Activated T-helper 17 cell treated with anti-CD3 and anti-CD28 coated beads, Interleukin-2, amount 50 U/mL, for 72 hours (primary cell): ENCODE measurements around the gene NSMF. TPM values are rescaled to one million over a fixed set of nuclear protein-coding genes. Genes with fewer than 3 reads are reported as not detected.

Experiments used
- ATAC-seq: fragments of 150-1000 bp; cut with Tn5 transposase; replicated peaks from 2 replicates; pipeline ENCODE4 v1.10.0; 2021; ENCODE audit warnings: mild to moderate bottlenecking, moderate library complexity
- H3K27ac Mint-ChIP-seq: one replicate; pipeline ENCODE4 v1.8.0; 2022; ENCODE audit warnings: mixed read lengths
- H3K27me3 Mint-ChIP-seq: one replicate; pipeline ENCODE4 v1.8.0; 2022; ENCODE audit warnings: mixed read lengths
- H3K36me3 Mint-ChIP-seq: one replicate; pipeline ENCODE4 v1.8.0; 2022; ENCODE audit warnings: low read depth, mild to moderate bottlenecking, mixed read lengths
- H3K4me1 Mint-ChIP-seq: one replicate; pipeline ENCODE4 v1.8.0; 2022; ENCODE audit warnings: mixed read lengths
- H3K4me3 Mint-ChIP-seq: one replicate; pipeline ENCODE4 v1.8.0; 2022; ENCODE audit warnings: mild to moderate bottlenecking, mixed read lengths
- H3K9me3 Mint-ChIP-seq: one replicate; pipeline ENCODE4 v1.8.0; 2022; ENCODE audit warnings: mixed read lengths
- total RNA-seq, 2 donors: library from RNA; stranded (reverse); gene quantifications; one replicate each; pipeline ENCODE4 v1.2.3, GENCODE V29; 2022

Gene NSMF
- total RNA-seq, 2 donors from 2014 or later: 26.6 to 35.5 TPM

DNA sequence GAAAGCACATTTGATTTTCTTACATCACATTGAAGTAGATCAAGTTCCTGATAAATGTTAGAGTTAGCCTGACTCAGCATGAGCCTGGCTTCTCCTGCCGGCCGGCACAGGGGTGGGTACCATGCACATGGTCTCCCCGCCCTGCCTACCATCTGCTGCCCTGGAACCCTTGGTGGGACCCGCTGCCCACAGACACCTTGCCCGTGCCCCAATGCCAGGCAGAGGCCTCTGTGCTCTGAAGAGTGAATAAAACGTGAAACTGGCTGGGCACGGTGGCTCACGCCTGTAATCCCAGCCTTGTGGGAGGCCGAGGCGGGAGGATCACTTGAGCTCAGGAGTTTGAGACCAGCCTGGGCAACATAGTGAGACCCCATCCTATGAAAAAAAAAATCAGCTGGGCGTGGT lies 53.5 kb downstream of the NSMF start:
- Mint-ChIP-seq H3K36me3 (no peaks in the 10 kb centered on the region), H3K4me3 (peak overlapping the region; percentile 33), H3K9me3 (no peaks in the 10 kb centered on the region), H3K27ac (no peak overlapping the region), H3K4me1 (no peaks in the 10 kb centered on the region), H3K27me3 (no peaks in the 10 kb centered on the region)
- ATAC-seq: no peak

DNA sequence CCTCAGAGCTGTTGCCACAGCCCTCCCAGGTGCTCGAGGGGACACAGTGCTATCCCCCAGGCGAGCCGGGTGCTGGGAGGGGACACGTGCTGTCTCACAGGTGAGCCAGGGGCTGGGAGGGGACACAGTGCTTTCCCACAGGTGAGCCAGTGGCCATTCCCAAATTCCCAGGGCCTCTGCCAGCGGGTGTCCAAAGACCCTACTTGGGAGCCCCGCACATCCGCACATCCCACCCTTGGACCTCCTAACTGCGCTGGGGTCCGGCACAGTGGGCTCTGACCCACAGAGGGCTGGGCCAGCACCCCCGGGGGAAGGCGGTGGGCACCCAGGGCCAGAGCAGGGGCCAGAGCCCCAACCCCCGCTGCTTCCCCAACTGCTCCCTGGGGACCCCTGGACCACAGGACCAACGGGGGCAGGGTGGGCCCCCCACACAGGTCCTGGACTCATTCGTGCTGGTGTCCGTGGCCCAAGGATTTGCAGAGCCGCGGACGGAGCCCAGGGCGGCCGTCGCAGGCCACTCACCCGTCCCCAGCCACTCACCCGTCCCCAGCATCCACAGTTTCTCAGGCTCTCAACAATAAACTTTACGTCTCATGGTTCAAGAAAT lies 54.1 kb downstream of the NSMF start:
- Mint-ChIP-seq H3K9me3 (no peaks in the 10 kb centered on the region), H3K4me1 (no peaks in the 10 kb centered on the region), H3K27ac (no peak overlapping the region), H3K27me3 (no peaks in the 10 kb centered on the region), H3K4me3 (no peak overlapping the region), H3K36me3 (no peaks in the 10 kb centered on the region)
- ATAC-seq: no peak

DNA sequence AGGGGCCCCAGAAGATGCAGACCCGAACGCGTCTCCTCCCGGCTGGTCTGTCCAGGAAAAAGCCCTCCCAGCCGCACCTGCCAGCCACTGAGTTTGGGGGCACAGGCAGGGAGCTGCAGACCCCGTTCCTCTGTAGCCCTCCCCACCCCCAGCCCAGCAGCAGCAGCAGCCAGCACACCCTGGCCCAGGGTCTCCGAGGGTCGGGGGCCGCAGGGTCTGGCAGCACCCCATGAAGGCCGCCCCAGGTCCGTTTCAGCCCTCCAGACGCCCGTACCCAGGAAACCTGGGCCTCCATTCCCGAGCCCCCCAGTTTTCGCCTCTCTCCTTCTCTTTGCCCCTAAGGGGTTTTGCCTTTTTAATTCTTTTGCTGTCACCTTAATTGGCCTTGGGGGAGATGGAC lies 55.9 kb downstream of the NSMF start:
- Mint-ChIP-seq H3K27ac (no peak overlapping the region), H3K4me1 (peaks cover 7% of the 10 kb centered on the region), H3K9me3 (no peaks in the 10 kb centered on the region), H3K4me3 (no peak overlapping the region), H3K27me3 (no peaks in the 10 kb centered on the region), H3K36me3 (peaks cover 6% of the 10 kb centered on the region)
- no peak for ATAC-seq

DNA sequence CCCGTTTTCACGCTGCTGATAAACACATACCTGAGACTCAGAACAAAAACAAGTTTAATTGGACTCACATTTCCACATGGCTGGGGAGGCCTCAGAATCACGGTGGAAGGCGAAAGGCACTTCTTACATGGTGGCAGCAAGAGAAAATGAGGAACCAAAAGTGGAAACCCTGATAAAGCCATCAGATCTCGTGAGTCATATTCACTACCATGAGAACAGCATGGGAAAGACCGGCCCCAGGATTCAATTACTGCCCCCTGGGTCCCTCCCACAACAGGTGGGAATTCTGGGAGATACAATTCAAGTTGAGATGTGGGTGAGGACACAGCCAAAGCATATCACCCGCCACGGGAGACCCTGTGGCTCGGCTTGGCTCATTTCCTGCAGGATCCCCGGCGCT lies 56.4 kb downstream of the NSMF start:
- Mint-ChIP-seq H3K9me3 (no peaks in the 10 kb centered on the region), H3K27ac (no peak overlapping the region), H3K4me3 (no peak overlapping the region), H3K27me3 (no peaks in the 10 kb centered on the region), H3K36me3 (peaks cover 6% of the 10 kb centered on the region), H3K4me1 (peaks cover 12% of the 10 kb centered on the region)
- no peak for ATAC-seq

DNA sequence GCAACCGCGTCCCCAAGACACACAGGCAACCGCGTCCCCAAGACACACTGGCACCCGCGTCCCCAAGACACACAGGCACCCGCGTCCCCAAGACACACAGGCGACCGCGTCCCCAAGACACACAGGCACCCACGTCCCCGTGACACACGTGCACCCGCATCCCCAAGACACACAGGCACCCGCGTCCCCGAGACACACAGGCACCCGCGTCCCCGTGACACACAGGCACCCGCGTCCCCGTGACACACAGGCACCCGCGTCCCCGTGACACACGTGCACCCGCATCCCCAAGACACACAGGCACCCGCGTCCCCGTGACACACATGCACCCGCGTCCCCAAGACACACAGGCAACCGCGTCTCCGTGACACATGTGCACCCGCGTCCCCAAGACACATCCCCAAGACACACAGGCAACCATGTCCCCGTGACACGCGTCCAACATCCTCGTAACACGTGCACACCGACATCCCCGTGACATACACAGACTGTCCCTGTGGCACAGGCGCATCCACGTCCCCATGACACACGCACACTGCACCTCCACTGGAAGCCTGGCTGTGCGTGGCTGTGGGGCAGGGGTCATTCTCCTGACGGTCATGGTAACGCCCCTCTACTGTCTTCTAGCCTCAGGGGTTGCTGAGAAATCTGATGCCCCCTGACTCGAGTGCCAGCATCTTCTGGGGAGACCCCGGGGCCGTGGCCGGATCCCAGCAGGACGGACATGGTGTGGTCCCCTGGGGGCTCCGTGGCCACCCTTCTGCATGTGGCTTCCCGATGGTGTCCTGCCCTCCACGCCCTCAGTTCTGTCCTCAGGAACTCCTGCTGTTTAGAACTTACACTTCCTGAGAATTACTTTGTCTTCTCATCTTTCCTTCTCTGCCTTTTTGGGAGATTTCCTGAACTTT lies 60.3 kb downstream of the NSMF start:
- no peak for ATAC-seq

DNA sequence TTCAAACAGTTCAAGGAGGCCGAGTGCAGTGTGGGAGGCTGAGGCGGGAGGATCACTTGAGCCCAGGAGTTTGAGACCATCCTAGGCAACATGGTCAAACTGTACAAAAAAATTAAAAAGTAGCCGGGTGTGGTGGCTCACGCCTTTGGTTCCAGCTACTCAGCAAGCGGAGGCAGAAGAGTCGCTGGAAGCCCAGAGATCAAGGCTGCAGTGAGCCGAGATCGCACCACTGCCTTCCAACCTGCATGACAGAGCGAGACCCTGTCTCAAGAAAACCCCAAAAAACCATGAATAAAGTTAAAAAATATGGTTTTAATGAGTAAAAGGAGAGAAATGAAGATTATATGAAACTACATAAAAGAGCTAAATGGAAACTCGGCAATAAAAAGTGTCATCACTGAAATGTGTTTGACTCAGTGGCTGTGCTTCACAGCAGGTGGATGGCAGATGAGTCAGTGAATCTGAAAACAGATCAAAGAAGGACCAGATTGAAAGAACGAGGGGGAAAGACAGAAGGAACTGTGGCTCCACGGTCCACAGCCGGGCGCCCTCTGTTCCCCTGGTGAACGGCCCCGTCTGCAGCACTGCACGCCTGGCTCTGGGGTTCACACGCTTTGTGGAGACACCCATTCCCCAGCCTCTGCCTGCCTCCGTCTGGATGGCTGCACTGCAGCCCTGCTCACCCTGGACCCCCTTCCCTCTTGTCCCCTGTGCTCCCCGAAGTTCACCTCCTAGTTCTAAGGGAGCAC lies 61.3 kb downstream of the NSMF start:
- H3K4me3 Mint-ChIP-seq: peak overlapping the region; percentile 39
- no peaks in the 10 kb centered on the region for H3K27me3 Mint-ChIP-seq
- ATAC-seq: peak; percentile 97
- H3K4me1 Mint-ChIP-seq: peaks cover 19% of the 10 kb centered on the region
- peaks cover 6% of the 10 kb centered on the region for H3K36me3 Mint-ChIP-seq
- H3K27ac Mint-ChIP-seq: peak overlapping the region; percentile 66
- H3K9me3 Mint-ChIP-seq: no peaks in the 10 kb centered on the region

More for the DNA sequence above, 60.3 kb downstream of the NSMF start:
- Mint-ChIP-seq H3K4me1 (peaks cover 19% of the 10 kb centered on the region), H3K27ac (no peak overlapping the region), H3K9me3 (no peaks in the 10 kb centered on the region), H3K27me3 (no peaks in the 10 kb centered on the region), H3K4me3 (no peak overlapping the region), H3K36me3 (peaks cover 6% of the 10 kb centered on the region)

Other genes with a start within 250 kb of the NSMF start
- gene RNF208, start 237.1 kb downstream of the NSMF start, total RNA-seq: 1 to 10 TPM; 3.5 to 7.4 TPM
- under 1 TPM; 0.32 to 0.40 TPM for gene CYSRT1, start 234.2 kb downstream of the NSMF start, total RNA-seq
- gene RNF224, start 231.8 kb downstream of the NSMF start, total RNA-seq: under 1 TPM in 1 of 2 donors, not detected in 1; 0.17 TPM
- gene SLC34A3, start 228.4 kb downstream of the NSMF start, total RNA-seq: not detected
- 100 to 1,000 TPM; 232 to 372 TPM for gene TUBB4B, start 218.0 kb downstream of the NSMF start, total RNA-seq
- gene STPG3, start 208.0 kb downstream of the NSMF start, total RNA-seq: not detected
- gene NELFB, start 204.0 kb downstream of the NSMF start, total RNA-seq: 10 to 100 TPM; 43.6 to 78.0 TPM
- 10 to 100 TPM in 1 of 2 donors, 1 to 10 TPM in 1; 4.9 to 11.5 TPM for gene TOR4A, start 181.6 kb downstream of the NSMF start, total RNA-seq
- gene NRARP, start 157.1 kb downstream of the NSMF start, total RNA-seq: under 1 TPM; 0.66 to 0.86 TPM
- 1 to 10 TPM; 8.8 to 10.0 TPM for gene EXD3, start 36.2 kb downstream of the NSMF start, total RNA-seq
- gene NOXA1, start 35.9 kb downstream of the NSMF start, total RNA-seq: under 1 TPM; 0.39 to 0.58 TPM
- gene ENTPD8, start 18.0 kb downstream of the NSMF start, total RNA-seq: not detected
- 1 to 10 TPM; 2.9 to 5.1 TPM for gene PNPLA7, start 91.1 kb upstream of the NSMF start, total RNA-seq
- gene MRPL41, start 92.5 kb upstream of the NSMF start, total RNA-seq: 10 to 100 TPM; 23.3 to 45.5 TPM
- gene DPH7, start 119.6 kb upstream of the NSMF start, total RNA-seq: 10 to 100 TPM; 26.7 to 35.5 TPM
- gene ZMYND19, start 131.2 kb upstream of the NSMF start, total RNA-seq: 10 to 100 TPM; 27.2 to 43.6 TPM
- gene ARRDC1, start 146.4 kb upstream of the NSMF start, total RNA-seq: 10 to 100 TPM; 39.0 to 43.0 TPM
- 10 to 100 TPM; 77.2 to 77.8 TPM for gene EHMT1, start 159.7 kb upstream of the NSMF start, total RNA-seq